HG02885 (cell line): Measurements from ENCODE around the gene SOST.

Experiments
- ATAC-seq: cut with Tn5 transposase; IDR thresholded peaks from one replicate; pipeline ENCODE4 v1.9.1; 2021; ENCODE audit warnings: mild to moderate bottlenecking; ENCODE audit not compliant: unreplicated experiment, poor library complexity

SOST gene

DNA sequence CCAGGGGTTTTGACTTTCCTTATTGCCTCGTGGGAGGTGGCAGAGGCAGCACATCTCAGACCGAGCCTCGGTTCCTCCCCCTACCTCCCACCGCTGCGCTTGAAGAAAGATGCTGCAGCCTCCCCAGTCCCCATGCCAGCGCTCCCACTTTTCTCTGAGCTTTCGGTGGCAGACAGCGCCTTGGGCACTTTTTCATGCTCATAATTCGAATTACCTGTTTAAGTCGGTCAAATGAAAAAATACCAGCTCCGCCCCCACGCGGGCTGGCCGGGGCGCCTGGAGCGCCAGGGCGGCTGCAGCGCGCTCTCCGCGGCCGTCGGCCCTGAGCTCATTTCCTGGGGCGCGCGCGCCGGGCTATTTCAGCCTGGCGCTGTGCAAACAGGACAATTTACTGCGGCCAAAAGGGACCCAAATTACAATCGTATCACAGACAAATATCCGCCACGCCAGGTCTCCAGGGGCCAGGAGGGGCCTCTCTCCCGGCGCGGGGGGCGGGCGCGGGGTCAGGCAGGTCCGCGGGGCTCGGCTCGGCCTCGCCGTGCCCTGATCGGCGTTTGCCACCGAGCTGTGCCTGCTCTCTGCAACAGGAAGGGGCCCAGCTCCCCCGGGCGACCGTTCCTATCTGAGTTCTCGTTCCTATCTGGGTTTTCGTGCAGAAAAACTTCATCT lies 45.0 kb downstream of the SOST start:
- no peak for ATAC-seq

- no peak for ATAC-seq
These were observed 46.2 kb downstream of the SOST start for GRCh38 chr17:43712397-43712796.

- no peak for ATAC-seq
These were observed 48.5 kb downstream of the SOST start for GRCh38 chr17:43710101-43710500.

GRCh38 chr17:43709210-43709609 lies 49.4 kb downstream of the SOST start:
- ATAC-seq, result no peak

DNA sequence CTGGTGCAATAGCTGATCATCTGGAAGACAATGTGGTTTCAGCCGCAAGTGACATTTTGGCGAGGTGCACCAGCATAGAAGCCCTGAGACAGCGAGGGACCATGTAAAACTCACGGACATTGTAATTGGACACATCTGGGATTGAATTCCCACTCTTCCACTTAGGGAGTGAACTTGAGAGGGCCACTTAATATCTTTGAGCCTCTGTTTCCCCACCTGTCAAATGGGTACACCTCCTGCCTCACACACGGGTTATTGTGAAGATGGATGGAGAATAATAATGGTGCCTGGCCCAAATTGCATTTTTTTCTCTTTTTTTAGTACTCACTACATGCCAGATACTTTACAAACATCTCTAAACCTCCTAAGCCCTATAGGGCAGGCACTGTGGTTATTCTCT lies 51.4 kb downstream of the SOST start:
- ATAC-seq, result no peak

DNA sequence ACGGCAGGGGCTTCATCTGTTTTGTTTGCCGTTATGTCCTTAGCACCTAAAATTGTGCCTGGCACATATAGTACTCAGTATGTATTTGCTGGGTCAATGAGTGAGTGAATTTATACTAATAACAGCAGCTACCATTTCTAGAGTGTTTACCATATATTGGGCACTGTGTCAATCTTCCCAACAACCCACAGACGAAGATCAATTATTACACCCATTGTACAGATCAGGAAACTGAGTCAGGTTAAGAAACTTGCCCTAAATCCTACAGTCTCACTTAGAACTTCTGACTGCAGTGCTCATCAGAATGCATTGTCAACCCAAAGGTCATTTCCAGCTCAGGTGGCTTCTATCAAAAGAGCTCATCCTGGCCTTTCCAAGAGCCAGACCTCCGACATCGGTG lies 52.4 kb downstream of the SOST start:
- ATAC-seq, result no peak
